NCI-H1105 (cell line): ENCODE measurements around the gene CNPY3.

ENCODE experiments used
- DNase-seq: peaks from one replicate; lab custom pipeline; 2025; lab: John Stamatoyannopoulos, UW

Gene CNPY3

GRCh38 chr6:42981836-42982235, 52.6 kb downstream of the CNPY3 start:
- no peak for DNase-seq

GRCh38 chr6:42984001-42984923, 55.0 kb downstream of the CNPY3 start, which contains the start of gene PPP2R5D:
PPP2R5D (plus strand) TSS chr6:42984570; CDS start chr6:42984678, 108 bp downstream.
- peak; percentile 99 for DNase-seq

- no peak for DNase-seq
Observed at GRCh38 chr6:42984924-42985475, 55.7 kb downstream of the CNPY3 start.

- DNase-seq = no peak
Observed at GRCh38 chr6:42987533-42988451, 58.5 kb downstream of the CNPY3 start.

- DNase-seq = no peak
Observed at GRCh38 chr6:42988486-42989020, 59.3 kb downstream of the CNPY3 start.
